ENCODE results near the gene HOXA9. TPM values are rescaled to one million over a fixed set of nuclear protein-coding genes. Genes with fewer than 3 reads are reported as not detected.

The HOXA9 gene
- polyA plus RNA-seq, 2 of the 4 experiments (the other 2 are of a cell fraction) = 1.4 TPM

GRCh38 chr7:27172315-27172774 is 7.0 kb upstream of the HOXA9 start (continued):
- TF ChIP-seq HEYL (CRISPR knock-in tag; IDR thresholded peaks at IDR 0.05) (no peak), RFX5 (IDR thresholded peaks at IDR 0.05) (no peak), MAFK (IDR thresholded peaks at IDR 0.05; ENCODE audit: partially characterized antibody) (no peak)

DNA sequence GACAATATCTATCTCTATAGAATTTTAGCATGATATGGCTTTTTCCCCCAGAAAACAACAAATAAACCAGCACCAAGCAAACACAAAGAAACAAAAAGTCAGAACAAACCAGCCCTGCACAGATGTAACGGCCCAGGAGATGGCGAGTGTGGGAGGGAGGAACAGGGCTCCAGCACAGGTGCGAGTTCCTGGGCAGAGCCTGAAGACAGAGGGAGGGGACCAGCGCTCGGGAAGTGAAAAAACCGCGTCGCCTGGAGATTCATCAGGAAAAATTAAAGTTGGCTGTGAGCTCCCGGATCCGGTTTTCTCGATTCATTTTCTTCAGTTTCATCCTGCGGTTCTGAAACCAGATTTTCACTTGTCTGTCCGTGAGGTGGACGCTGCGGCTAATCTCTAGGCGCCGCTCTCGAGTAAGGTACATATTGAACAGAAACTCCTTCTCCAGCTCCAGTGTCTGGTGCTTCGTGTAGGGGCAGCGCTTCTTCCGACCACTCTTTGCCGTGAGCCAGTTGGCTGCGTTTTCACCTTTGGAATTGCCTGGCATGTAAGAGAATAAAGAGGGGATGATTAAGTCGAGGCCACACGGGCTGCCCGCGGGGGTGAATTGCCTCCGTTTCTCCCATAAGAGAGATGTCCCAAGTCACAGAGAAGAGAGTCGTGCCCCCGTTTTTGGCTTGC is 6.4 kb upstream of the HOXA9 start:
- WGBS (ENCODE audit: missing lambda C conversion rate) = 94% methylated on average over 30 of the region's 30 CpGs
- no peak overlapping the region for H3K4me3 ChIP-seq
- ATAC-seq = no peak
- H3K4me2 ChIP-seq = peak overlapping the region; percentile 74; the same call in 1 of the 3 replicates
- peak overlapping the region in 1 of 2 experiments; percentile 90; a peak in 2 of 6 replicates for H3K27ac ChIP-seq
- TF ChIP-seq RCOR1 (IDR thresholded peaks at IDR 0.05; ENCODE audit: low read depth, low read length) = no peak
- no peak for TF ChIP-seq ZFP36 (IDR thresholded peaks at IDR 0.05; ENCODE audit: borderline replicate concordance, partially characterized antibody)
- no peak for TF ChIP-seq EHF (CRISPR knock-in tag; IDR thresholded peaks at IDR 0.05)
- no peak for TF ChIP-seq NR3C1 (IDR thresholded peaks at IDR 0.05)
- TF ChIP-seq JUN (IDR thresholded peaks at IDR 0.05) = no peak
- no peak for DNase-seq (ENCODE audit: low read depth in 1 of 2, low spot score in 1 of 2)
- H3K4me1 ChIP-seq = peaks cover 4% of the 10 kb centered on the region; the same call in 1 of the 3 replicates
- CTCF ChIA-PET = interaction anchor here (2.7 to 6.1 kb wide), 3 partner anchors 7 to 21 kb away, joined by 7 to 47 read pairs (median 33); no protein-coding TSS in a partner anchor
- FAIRE-seq = no peak
- POLR2A ChIA-PET = no interaction called here
- H3K9me3 ChIP-seq = no peaks in the 10 kb centered on the region

- ChIA-PET POLR2A (no interaction called here), CTCF (interaction anchor here (1.5 to 6.1 kb wide), 4 partner anchors 8 to 802 kb away, joined by 4 to 47 read pairs (median 20); no protein-coding TSS in a partner anchor)
- Histone ChIP-seq H3K4me3 (no peak overlapping the region), H3K4me2 (no peak overlapping the region), H3K9me3 (no peaks in the 10 kb centered on the region), H3K4me1 (peaks cover 4% of the 10 kb centered on the region; the same call in 1 of the 3 replicates), H3K27ac (0 out of 6 replicates have a peak overlapping the region, but pooled peaks of 1 of the 2 experiments have one; percentile 21)
- no peak for ATAC-seq
- WGBS (ENCODE audit: missing lambda C conversion rate) = 93% methylated on average over 8 of the region's 8 CpGs
- FAIRE-seq = no peak
- TF ChIP-seq HOXA7 (CRISPR knock-in tag; IDR thresholded peaks at IDR 0.05) (no peak), SMC3 (IDR thresholded peaks at IDR 0.05) (no peak), NFE2L2 (conservative IDR thresholded peaks at IDR 0.05; ENCODE audit: low read length) (no peak), TP53 (CRISPR knock-in tag; IDR thresholded peaks at IDR 0.05) (no peak), JUN (IDR thresholded peaks at IDR 0.05) (no peak), RCOR1 (IDR thresholded peaks at IDR 0.05; ENCODE audit: low read depth, low read length) (no peak), CTCF (IDR thresholded peaks at IDR 0.05) (no peak), MYC (IDR thresholded peaks at IDR 0.05; ENCODE audit: borderline replicate concordance, low read length) (no peak), HOXB13 (CRISPR knock-in tag; IDR thresholded peaks at IDR 0.05; ENCODE audit: low read depth) (no peak), RARB (CRISPR knock-in tag; IDR thresholded peaks at IDR 0.05) (no peak), HDAC2 (IDR thresholded peaks at IDR 0.05) (no peak), PHF8 (IDR thresholded peaks at IDR 0.05; ENCODE audit: borderline replicate concordance, low read depth) (no peak), RFX5 (IDR thresholded peaks at IDR 0.05) (no peak), E2F6 (IDR thresholded peaks at IDR 0.05; ENCODE audit: borderline replicate concordance, low read depth) (no peak), MAFK (IDR thresholded peaks at IDR 0.05; ENCODE audit: partially characterized antibody) (no peak), NPAS2 (CRISPR knock-in tag; IDR thresholded peaks at IDR 0.05; ENCODE audit: borderline replicate concordance) (no peak), ESRRA (IDR thresholded peaks at IDR 0.05; ENCODE audit: borderline replicate concordance, low read length) (no peak), HES2 (IDR thresholded peaks at IDR 0.05) (no peak), NR3C1 (IDR thresholded peaks at IDR 0.05) (no peak), CEBPB (IDR thresholded peaks at IDR 0.05) (no peak)
- no peak for DNase-seq (ENCODE audit: low read depth in 1 of 2, low spot score in 1 of 2)
Observed at GRCh38 chr7:27171325-27171636, 5.9 kb upstream of the HOXA9 start.

Data from A549 (cell line).